Measurements from ENCODE around the gene ALKBH4. TPM values are rescaled to one million over a fixed set of nuclear protein-coding genes. Genes with fewer than 3 reads are reported as not detected.

The ALKBH4 gene
- total RNA-seq, 1 donor from 2014 or later = 8.3 TPM

GRCh38 chr7:102471791-102472125 is 7.1 kb upstream of the ALKBH4 start:
- Histone ChIP-seq H3K9me3 (no peaks in the 10 kb centered on the region), H3K36me3 (peaks cover 0 to 18% of the 10 kb centered on the region in 2 donors), H3K27me3 (no peaks in the 10 kb centered on the region), H3K4me3 (no peak overlapping the region), H3K27ac (no peak overlapping the region), H3K4me1 (no peaks in the 10 kb centered on the region)
- TF ChIP-seq POLR2AphosphoS5 (IDR thresholded peaks at IDR 0.05; ENCODE audit: insufficient read depth in 1 of 2, low read depth in 1 of 2) = no peak
- no peak for TF ChIP-seq CTCF (IDR thresholded peaks at IDR 0.05)
- TF ChIP-seq POLR2A (IDR thresholded peaks at IDR 0.05) = no peak
- DNase-seq (ENCODE audit: extremely low spot score in 2 of 2) = no peak
- intact Hi-C loops (cut with DNase I) = no loop called here

GRCh38 chr7:102469972-102470825 is 5.5 kb upstream of the ALKBH4 start:
- intact Hi-C loops (cut with DNase I) = no loop called here
- peaks cover 11% of the 10 kb centered on the region for H3K4me1 ChIP-seq
- DNase-seq (ENCODE audit: extremely low spot score in 2 of 2) = no peak
- no peak for TF ChIP-seq POLR2A (IDR thresholded peaks at IDR 0.05)
- no peak for TF ChIP-seq POLR2AphosphoS5 (IDR thresholded peaks at IDR 0.05; ENCODE audit: insufficient read depth in 1 of 2, low read depth in 1 of 2)
- TF ChIP-seq CTCF (IDR thresholded peaks at IDR 0.05) = no peak
- no peaks in the 10 kb centered on the region for H3K27me3 ChIP-seq
- H3K9me3 ChIP-seq = no peaks in the 10 kb centered on the region
- H3K36me3 ChIP-seq = peaks cover 0 to 14% of the 10 kb centered on the region in 2 donors
- H3K27ac ChIP-seq = no peak overlapping the region
- no peak overlapping the region for H3K4me3 ChIP-seq

GRCh38 chr7:102469351-102469971 is 4.8 kb upstream of the ALKBH4 start:
- no peaks in the 10 kb centered on the region for H3K9me3 ChIP-seq
- no peak overlapping the region for H3K4me3 ChIP-seq
- TF ChIP-seq POLR2AphosphoS5 (IDR thresholded peaks at IDR 0.05; ENCODE audit: insufficient read depth in 1 of 2, low read depth in 1 of 2) (no peak), POLR2A (IDR thresholded peaks at IDR 0.05) (no peak), CTCF (IDR thresholded peaks at IDR 0.05) (no peak)
- intact Hi-C loops (cut with DNase I) = no loop called here
- H3K27ac ChIP-seq = no peak overlapping the region
- DNase-seq (ENCODE audit: extremely low spot score in 2 of 2) = no peak
- peaks cover 0 to 14% of the 10 kb centered on the region in 2 donors for H3K36me3 ChIP-seq
- peaks cover 13% of the 10 kb centered on the region for H3K4me1 ChIP-seq
- no peaks in the 10 kb centered on the region for H3K27me3 ChIP-seq

- H3K36me3 ChIP-seq = peaks cover 0 to 11% of the 10 kb centered on the region in 2 donors
Measured at GRCh38 chr7:102468478-102469350, 4.1 kb upstream of the ALKBH4 start.

More at GRCh38 chr7:102468478-102469350, 4.1 kb upstream of the ALKBH4 start:
- TF ChIP-seq POLR2A (IDR thresholded peaks at IDR 0.05) (no peak), CTCF (IDR thresholded peaks at IDR 0.05) (no peak), POLR2AphosphoS5 (IDR thresholded peaks at IDR 0.05; ENCODE audit: insufficient read depth in 1 of 2, low read depth in 1 of 2) (no peak)
- Histone ChIP-seq H3K4me1 (peaks cover 19% of the 10 kb centered on the region), H3K4me3 (no peak overlapping the region), H3K27me3 (no peaks in the 10 kb centered on the region), H3K27ac (no peak overlapping the region), H3K9me3 (no peaks in the 10 kb centered on the region)
- no peak for DNase-seq (ENCODE audit: extremely low spot score in 2 of 2)
- intact Hi-C loops (cut with DNase I) = no loop called here
